ENCODE measurements around the gene DRAXIN.

- no peak for TF ChIP-seq GATA3 (IDR thresholded peaks at IDR 0.05; ENCODE audit: low read depth, low read length)
- no peak for TF ChIP-seq GATA2 (IDR thresholded peaks at IDR 0.05; ENCODE audit: low read depth, low read length)
Measured at GRCh38 chr1:11645270-11645669, 46.2 kb upstream of the DRAXIN start.

Data from SH-SY5Y (cell line).